Measurements from ENCODE around the gene SRRM5.
"Not testable (repeated sequence)": the region's sequence is repeated elsewhere in the genome, so short reads cannot be mapped to it uniquely, and the experiment has no call there.

The SRRM5 gene, protein sequence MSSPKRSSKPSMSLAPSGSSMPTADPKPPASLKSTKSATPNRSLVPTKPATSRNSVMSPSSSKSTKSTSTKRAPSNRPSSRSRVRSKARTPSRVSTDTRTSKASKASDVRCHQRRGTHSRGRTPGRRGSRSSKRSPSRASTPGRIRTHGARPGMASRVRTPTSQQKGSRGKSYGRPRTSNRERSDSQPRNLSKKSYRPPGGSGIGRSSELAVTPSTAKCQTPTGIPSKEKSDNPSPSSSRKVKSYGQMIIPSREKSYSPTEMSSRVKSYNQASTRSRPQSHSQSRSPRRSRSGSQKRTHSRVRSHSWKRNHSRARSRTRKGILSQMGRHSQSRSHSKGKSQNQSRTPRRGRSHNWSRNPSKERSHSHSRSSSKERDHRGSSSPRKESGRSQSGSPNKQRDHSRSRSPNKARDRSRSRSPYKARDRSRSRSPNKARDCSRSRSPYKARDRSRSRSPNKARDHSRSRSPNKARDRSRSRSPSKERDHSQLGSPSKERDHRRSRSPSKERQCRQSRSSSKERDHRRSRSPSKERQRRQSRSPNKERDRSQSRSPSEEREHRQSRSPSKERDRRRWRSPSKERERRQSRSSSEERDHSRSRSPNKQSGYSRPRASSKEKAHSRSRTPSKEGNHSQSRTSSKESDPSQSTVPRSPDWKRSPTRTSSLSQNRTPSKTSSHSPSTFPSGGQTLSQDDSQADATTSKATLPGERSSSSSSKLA

GRCh38 chr19:43611788-43612187 is at the start of gene SRRM5:
TSS of gene SRRM5 (plus strand) at chr19:43612088. CDS start at chr19:43612122, 34 bp downstream.
- DNase-seq (ENCODE audit: low read depth): no peak

- peak; percentile 46 for DNase-seq (ENCODE audit: low read depth)
These were observed 49.6 kb upstream of the SRRM5 start for GRCh38 chr19:43562226-43562697.

DNA sequence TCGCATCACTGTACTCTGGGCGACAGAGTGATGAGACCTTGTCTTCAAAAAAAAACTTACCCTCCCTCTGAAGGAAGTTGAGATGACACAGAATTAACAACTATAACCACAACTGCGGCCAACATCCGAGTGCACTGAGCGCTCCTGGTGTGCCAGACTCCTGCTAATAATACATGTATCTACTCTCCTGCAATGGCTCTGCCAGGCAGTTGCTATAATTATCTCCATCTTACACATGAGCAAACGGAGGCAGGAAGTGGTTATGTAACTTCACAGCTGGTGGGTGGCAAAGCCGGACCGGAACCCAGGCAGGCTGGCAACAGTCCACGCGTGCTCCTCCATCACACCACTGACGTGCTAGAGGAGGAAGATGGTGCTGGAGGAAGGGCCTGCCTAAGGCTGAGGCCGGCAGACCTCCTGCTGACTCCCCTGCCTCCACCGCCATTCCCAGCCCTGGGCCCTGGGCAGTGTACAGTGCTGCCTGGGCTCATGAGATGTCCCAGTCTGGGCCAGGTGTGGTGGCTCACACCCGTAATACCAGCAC is 49.1 kb upstream of the SRRM5 start:
- DNase-seq (ENCODE audit: low read depth): peak; percentile 32

DNA sequence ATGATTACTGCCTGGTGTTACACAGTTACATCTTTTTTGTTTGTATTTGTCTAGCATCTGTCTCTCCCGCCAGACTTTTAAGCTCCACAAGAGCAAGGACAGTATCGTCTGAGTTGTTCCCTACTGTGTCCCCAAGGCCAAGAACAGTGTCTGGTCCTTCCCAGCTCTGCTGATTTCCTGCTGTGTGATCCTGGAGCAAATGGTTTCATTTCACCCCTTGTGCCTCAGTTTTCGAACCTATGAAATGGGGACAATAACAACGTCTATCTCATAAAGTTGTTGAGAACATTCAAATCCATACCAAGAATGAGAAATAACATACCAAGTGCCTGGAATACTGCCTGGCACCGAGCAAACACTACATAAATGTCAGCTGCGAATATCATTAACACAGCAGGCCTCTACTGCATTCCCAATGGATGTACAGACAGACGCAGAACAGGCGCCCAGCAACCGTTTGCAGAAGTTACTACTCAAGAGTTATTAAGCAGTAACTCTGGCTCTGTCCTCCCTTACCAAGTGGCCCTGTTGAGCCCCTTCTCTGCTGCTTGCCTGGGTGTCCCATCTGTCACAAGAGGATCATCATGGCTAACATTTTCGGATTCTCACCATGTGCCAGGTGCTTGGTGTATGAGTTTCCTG is 48.0 kb upstream of the SRRM5 start:
- DNase-seq (ENCODE audit: low read depth): no peak

DNA sequence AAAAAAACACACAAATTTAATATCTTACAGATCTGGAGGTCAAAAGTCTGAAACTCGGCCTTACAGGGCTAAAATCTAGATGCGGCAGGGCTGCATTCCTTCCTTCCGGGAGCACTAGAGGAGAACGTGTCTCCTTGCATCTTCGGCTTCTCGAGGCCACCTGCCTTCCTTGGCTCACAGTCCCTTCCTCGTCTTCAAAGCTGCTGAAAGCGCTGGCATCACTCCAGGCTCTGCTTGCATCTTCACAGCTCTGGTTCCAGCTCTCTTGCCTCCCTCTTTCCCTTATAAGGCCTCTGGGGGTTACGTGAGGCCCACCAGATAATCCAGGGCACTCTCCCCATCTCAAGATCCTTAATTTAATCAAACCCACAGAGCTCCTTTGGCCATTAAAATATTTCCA is 47.1 kb upstream of the SRRM5 start:
- no peak for DNase-seq (ENCODE audit: low read depth)

- DNase-seq (ENCODE audit: low read depth): no peak
These were observed 42.2 kb upstream of the SRRM5 start for GRCh38 chr19:43569657-43570056.

DNA sequence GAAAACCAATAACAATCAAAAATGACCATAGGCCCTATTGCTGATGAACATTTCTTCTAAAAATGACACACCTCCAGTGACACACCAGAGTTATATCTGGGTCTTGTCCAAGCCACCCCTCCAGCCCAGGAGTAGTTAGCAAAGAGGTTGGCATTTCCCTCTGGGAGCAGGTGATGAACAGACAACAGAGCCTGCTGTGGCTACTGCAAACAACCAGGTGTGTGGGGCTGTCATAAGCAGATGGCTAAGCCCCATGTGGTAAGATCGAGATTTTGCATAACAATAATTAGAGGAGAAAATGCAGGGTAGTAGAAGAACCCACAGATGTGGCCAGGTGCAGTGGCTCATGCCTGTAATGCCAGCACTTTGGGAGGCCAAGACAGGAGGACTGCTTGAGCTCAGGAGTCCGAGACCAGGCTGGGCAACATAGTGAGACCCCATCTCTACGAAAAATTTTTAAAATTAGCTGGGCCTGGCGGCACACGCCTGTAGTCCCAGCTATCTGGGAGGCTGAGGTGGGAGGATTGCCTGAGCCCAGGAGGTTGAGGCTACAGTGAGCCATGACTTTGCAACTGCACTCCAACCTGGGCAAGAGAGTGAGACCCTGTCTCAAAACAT is 41.6 kb upstream of the SRRM5 start:
- DNase-seq (ENCODE audit: low read depth): no peak

GRCh38 chr19:43572171-43572588 is 39.7 kb upstream of the SRRM5 start:
- no peak for DNase-seq (ENCODE audit: low read depth)

- DNase-seq (ENCODE audit: low read depth): no peak
These were observed 37.3 kb upstream of the SRRM5 start for GRCh38 chr19:43574424-43575155.

DNA sequence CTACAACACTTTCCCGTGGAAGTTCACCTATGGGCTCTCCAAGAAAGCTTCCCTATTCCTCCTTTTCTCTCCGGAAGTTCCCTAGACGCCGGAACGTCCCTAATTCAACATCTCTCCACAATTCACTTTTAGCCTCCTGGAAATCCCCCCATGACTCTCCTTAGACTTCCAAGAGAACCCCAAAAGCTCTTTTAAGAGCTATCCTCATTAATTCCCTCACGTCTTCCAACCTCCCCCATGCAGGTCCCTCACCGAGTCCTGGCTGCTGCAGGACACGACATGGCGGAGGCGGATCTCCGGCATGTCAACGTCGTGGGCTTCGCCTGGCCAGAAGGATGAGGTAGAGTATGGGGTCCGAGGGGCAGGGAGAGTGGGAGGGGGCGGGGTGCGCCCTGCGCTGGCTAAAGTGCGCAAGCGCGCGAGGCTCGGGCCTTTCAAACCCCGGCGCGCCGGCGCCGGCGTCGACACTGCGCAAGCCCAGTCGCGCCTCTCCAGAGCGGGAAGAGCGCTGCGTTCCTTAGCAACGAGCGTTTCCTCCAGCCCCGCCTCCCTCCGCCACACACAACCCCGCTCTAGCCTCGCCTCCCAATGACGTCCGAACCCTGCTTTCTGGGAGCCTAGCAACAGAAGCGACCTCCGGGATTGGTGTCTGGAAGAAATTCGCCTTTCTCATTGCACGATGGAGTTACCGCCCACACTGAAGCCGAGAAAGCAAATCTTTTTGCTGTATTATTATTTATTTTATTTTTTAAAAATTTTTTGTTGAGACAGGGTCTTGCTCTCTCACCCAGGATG is 36.5 kb upstream of the SRRM5 start, which contains the start of the genes PINLYP and XRCC1:
TSS of gene PINLYP (plus strand) at position 646 of the 795 bp plus-strand sequence. CDS start 1,391 bp downstream, outside the sequence.
TSS of gene XRCC1 (minus strand) at position 372 of the 795 bp plus-strand sequence. CDS start at position 303, 69 bp downstream.
- peak; percentile 89 for DNase-seq (ENCODE audit: low read depth)

DNA sequence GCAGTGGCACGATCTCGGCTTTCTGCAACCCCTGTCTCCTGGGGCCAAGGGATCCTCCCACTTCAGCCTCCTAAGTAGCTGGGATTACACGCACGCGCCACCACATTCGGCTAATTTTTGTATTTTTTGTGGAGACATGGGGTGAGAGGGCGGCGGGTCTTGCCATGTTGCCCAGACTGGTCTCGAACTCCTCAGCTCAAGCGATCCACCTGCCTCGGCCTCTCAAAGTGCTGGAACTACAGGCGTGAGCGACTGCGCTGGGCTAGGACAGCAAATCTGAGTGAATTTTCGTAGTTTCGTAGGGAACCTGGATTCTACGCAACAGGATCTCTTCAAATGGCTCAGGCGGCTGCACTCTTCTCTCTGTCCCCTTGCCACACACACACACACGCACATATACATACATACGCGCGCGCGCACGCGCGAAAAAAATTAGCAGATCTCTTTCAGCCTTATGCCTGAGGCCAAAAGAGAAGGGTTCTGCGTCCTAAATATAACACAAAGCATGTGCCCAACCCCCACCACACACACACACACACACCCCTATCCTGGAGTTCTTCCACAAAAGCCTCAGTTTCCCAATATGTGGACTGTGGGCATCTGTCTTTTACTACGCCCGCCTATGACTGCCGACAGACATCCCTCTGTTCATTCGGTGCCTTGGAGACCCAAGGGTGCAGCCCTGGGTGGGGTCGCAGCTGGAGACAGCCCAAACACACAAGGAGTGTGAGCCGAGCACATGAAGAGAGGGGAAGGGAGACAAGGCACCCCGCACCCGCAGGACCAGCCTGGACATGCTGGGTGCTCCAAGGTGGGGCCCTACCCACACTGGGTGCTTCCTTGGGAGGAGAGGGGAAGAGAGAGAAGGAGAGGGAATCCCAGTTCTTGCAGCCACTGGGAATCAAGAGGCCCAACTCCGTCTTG is 35.7 kb upstream of the SRRM5 start:
- DNase-seq (ENCODE audit: low read depth): no peak

- no peak for DNase-seq (ENCODE audit: low read depth)
These were observed 33.1 kb upstream of the SRRM5 start for GRCh38 chr19:43578787-43579186.

GRCh38 chr19:43581467-43581866 is 30.4 kb upstream of the SRRM5 start:
- no peak for DNase-seq (ENCODE audit: low read depth)

DNA sequence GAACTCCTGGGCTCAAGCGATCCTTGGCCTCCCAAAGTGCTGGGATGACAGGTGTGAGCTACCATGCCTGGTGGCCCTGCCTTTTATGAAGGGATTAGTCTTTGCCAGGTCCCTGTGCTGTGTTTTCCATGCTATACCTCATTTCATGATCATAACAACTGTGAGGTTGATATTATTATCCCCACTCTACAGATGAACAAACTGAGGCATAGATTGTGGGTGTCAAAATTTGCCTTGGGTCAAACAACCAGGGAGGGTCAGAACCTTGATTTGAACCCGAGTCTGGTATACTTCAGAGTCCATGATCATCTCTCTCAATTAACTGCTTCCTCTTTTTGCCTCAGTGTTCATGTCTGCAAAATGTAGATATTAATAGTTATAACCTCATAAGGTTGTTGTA is 29.4 kb upstream of the SRRM5 start:
- no peak for DNase-seq (ENCODE audit: low read depth)

- DNase-seq (ENCODE audit: low read depth): no peak
These were observed 27.4 kb upstream of the SRRM5 start for GRCh38 chr19:43584484-43584883.

- DNase-seq (ENCODE audit: low read depth): no peak
These were observed 25.5 kb upstream of the SRRM5 start for GRCh38 chr19:43586346-43586745.

- not testable (repeated sequence) for DNase-seq (ENCODE audit: low read depth)
These were observed 24.9 kb upstream of the SRRM5 start for GRCh38 chr19:43587029-43587428.

- no peak for DNase-seq (ENCODE audit: low read depth)
These were observed 22.6 kb upstream of the SRRM5 start for GRCh38 chr19:43589277-43589676.

GRCh38 chr19:43589678-43590077 is 22.2 kb upstream of the SRRM5 start:
- DNase-seq (ENCODE audit: low read depth): no peak
